Measurements from ENCODE around the gene DCC.

DCC gene

GRCh38 chr18:52657043-52657805 lies 317.2 kb downstream of the DCC start:
- Histone ChIP-seq H3K9ac (ENCODE audit: low read depth, low read length, poor library complexity, severe bottlenecking) (no peak overlapping the region), H3F3A (ENCODE audit: low read depth) (no peaks in the 10 kb centered on the region), H3K4me3 (ENCODE audit: low read length, poor library complexity, severe bottlenecking) (no peak overlapping the region), H3K9me2 (replicated peaks; ENCODE audit: low read depth, low read length) (no peaks in the 10 kb centered on the region), H3K27me3 (ENCODE audit: insufficient read depth, low read length, poor library complexity, severe bottlenecking) (no peaks in the 10 kb centered on the region), H3K9me3 (ENCODE audit: insufficient read depth, low read depth, low read length) (no peaks in the 10 kb centered on the region), H3K36me3 (ENCODE audit: insufficient read depth, low read length) (no peaks in the 10 kb centered on the region), H2AFZ (ENCODE audit: low read length) (no peak overlapping the region), H3K4me2 (ENCODE audit: low read depth, low read length, poor library complexity, severe bottlenecking) (no peak overlapping the region), H3K79me2 (ENCODE audit: insufficient read depth, low read length) (no peaks in the 10 kb centered on the region), H3K4me1 (ENCODE audit: insufficient read depth, low read length, poor library complexity, severe bottlenecking) (no peaks in the 10 kb centered on the region), H4K20me1 (ENCODE audit: insufficient read depth, low read length, poor library complexity, severe bottlenecking) (no peaks in the 10 kb centered on the region)
- no peak for TF ChIP-seq CTCF (conservative IDR thresholded peaks at IDR 0.05; ENCODE audit: low read length)
- TF ChIP-seq EZH2phosphoT487 (IDR thresholded peaks at IDR 0.05; ENCODE audit: borderline replicate concordance): no peak

- Histone ChIP-seq H2AFZ (ENCODE audit: low read length) (no peak overlapping the region), H3K9me2 (replicated peaks; ENCODE audit: low read depth, low read length) (no peaks in the 10 kb centered on the region), H3K27me3 (ENCODE audit: insufficient read depth, low read length, poor library complexity, severe bottlenecking) (no peaks in the 10 kb centered on the region), H3K9ac (ENCODE audit: low read depth, low read length, poor library complexity, severe bottlenecking) (no peak overlapping the region), H3K4me3 (ENCODE audit: low read length, poor library complexity, severe bottlenecking) (no peak overlapping the region), H4K20me1 (ENCODE audit: insufficient read depth, low read length, poor library complexity, severe bottlenecking) (no peaks in the 10 kb centered on the region), H3K4me2 (ENCODE audit: low read depth, low read length, poor library complexity, severe bottlenecking) (no peak overlapping the region), H3K36me3 (ENCODE audit: insufficient read depth, low read length) (no peaks in the 10 kb centered on the region), H3K79me2 (ENCODE audit: insufficient read depth, low read length) (no peaks in the 10 kb centered on the region), H3K9me3 (ENCODE audit: insufficient read depth, low read depth, low read length) (no peaks in the 10 kb centered on the region), H3F3A (ENCODE audit: low read depth) (no peaks in the 10 kb centered on the region), H3K4me1 (ENCODE audit: insufficient read depth, low read length, poor library complexity, severe bottlenecking) (no peaks in the 10 kb centered on the region)
- TF ChIP-seq CTCF (conservative IDR thresholded peaks at IDR 0.05; ENCODE audit: low read length): no peak
- no peak for TF ChIP-seq EZH2phosphoT487 (IDR thresholded peaks at IDR 0.05; ENCODE audit: borderline replicate concordance)
These were observed 327.6 kb downstream of the DCC start for GRCh38 chr18:52667463-52668065.

- TF ChIP-seq EZH2phosphoT487 (IDR thresholded peaks at IDR 0.05; ENCODE audit: borderline replicate concordance) (no peak), CTCF (conservative IDR thresholded peaks at IDR 0.05; ENCODE audit: low read length) (peak; percentile 40)
- H3K79me2 ChIP-seq (ENCODE audit: insufficient read depth, low read length): no peaks in the 10 kb centered on the region
- no peak overlapping the region for H3K9ac ChIP-seq (ENCODE audit: low read depth, low read length, poor library complexity, severe bottlenecking)
- no peak overlapping the region for H3K4me2 ChIP-seq (ENCODE audit: low read depth, low read length, poor library complexity, severe bottlenecking)
- no peaks in the 10 kb centered on the region for H3K27me3 ChIP-seq (ENCODE audit: insufficient read depth, low read length, poor library complexity, severe bottlenecking)
- H3K36me3 ChIP-seq (ENCODE audit: insufficient read depth, low read length): no peaks in the 10 kb centered on the region
- H3F3A ChIP-seq (ENCODE audit: low read depth): no peaks in the 10 kb centered on the region
- no peaks in the 10 kb centered on the region for H4K20me1 ChIP-seq (ENCODE audit: insufficient read depth, low read length, poor library complexity, severe bottlenecking)
- no peaks in the 10 kb centered on the region for H3K4me1 ChIP-seq (ENCODE audit: insufficient read depth, low read length, poor library complexity, severe bottlenecking)
- H2AFZ ChIP-seq (ENCODE audit: low read length): no peak overlapping the region
- no peaks in the 10 kb centered on the region for H3K9me3 ChIP-seq (ENCODE audit: insufficient read depth, low read depth, low read length)
- no peak overlapping the region for H3K4me3 ChIP-seq (ENCODE audit: low read length, poor library complexity, severe bottlenecking)
- no peaks in the 10 kb centered on the region for H3K9me2 ChIP-seq (replicated peaks; ENCODE audit: low read depth, low read length)
These were observed 330.9 kb downstream of the DCC start for GRCh38 chr18:52670896-52671295.

Data from Loucy (cell line).